IMR-90 (cell line): ENCODE results near the gene CDKL1. TPM values are rescaled to one million over a fixed set of nuclear protein-coding genes. Genes with fewer than 3 reads are reported as not detected.

Experiments used
- ATAC-seq: fragments of 200-7000 bp; cut with Tn5 transposase; 2 replicates; pipeline ENCODE4 v1.9.1; 2020; ENCODE audit warnings: low read depth, mild to moderate bottlenecking, moderate library complexity
- BruUV-seq: library from RNA; stranded (reverse); fragments of 400-500 nt; replicated peaks from 2 replicates; lab custom pipeline; 2021; lab: Mats Ljungman, UMichigan
- CTCF ChIA-PET: fragments of 300-600 bp; formaldehyde crosslinking; extraction: SDS; loops from one replicate; lab custom pipeline; 2021; ENCODE audit warnings: antibody characterized with exemption; lab: Yijun Ruan, JAX
- POLR2A ChIA-PET: fragments of 300-600 bp; sonication (Branson Sonifier 250); formaldehyde crosslinking; loops from one replicate; lab custom pipeline; 2022; ENCODE audit warnings: antibody characterized with exemption; ENCODE audit not compliant: unreplicated experiment; lab: Charles Lee
- DNase-seq: peaks from one replicate; pipeline ENCODE4 v3.0.0; 2013
- H2AFZ ChIP-seq: replicated peaks from 2 replicates; pipeline ENCODE3; 2013; ENCODE audit warnings: low read length, mild to moderate bottlenecking; ENCODE audit not compliant: poor library complexity
- H2AK5ac ChIP-seq: 2 replicates; pipeline ENCODE4 v1.6.1; 2013; ENCODE audit warnings: low read depth, low read length, inconsistent platforms
- H2AK9ac ChIP-seq: replicated peaks from 2 replicates; pipeline ENCODE3; 2013; ENCODE audit warnings: mild to moderate bottlenecking, low read depth, low read length, moderate library complexity; ENCODE audit not compliant: poor library complexity
- H2BK120ac ChIP-seq: 2 replicates; pipeline ENCODE4 v1.6.1; 2013; ENCODE audit warnings: low read depth, low read length, inconsistent platforms
- H2BK15ac ChIP-seq: 3 replicates; pipeline ENCODE4 v1.6.1; 2013; ENCODE audit warnings: low read depth, low read length, inconsistent platforms
- H2BK20ac ChIP-seq: 2 replicates; pipeline ENCODE4 v1.6.1; 2013; ENCODE audit warnings: low read depth, mild to moderate bottlenecking, inconsistent platforms, low read length, moderate library complexity
- H2BK5ac ChIP-seq: 2 replicates; pipeline ENCODE4 v1.6.1; 2013; ENCODE audit warnings: mild to moderate bottlenecking, low read depth, low read length, inconsistent platforms; ENCODE audit not compliant: poor library complexity, severe bottlenecking
- H3K14ac ChIP-seq: replicated peaks from 2 replicates; pipeline ENCODE4 v1.6.1; 2013; ENCODE audit warnings: low read depth, low read length, inconsistent platforms
- H3K18ac ChIP-seq: 2 replicates; pipeline ENCODE4 v1.6.1; 2013; ENCODE audit warnings: low read depth, low read length, control low read depth
- H3K23ac ChIP-seq: 2 replicates; pipeline ENCODE4 v1.6.1; 2013; ENCODE audit warnings: low read depth, low read length, inconsistent platforms
- H3K27ac ChIP-seq: 2 replicates; pipeline ENCODE4 v1.5.1; 2013; ENCODE audit warnings: mild to moderate bottlenecking, control low read depth, low read length; ENCODE audit not compliant: insufficient read depth
- H3K27me3 ChIP-seq: 2 replicates; pipeline ENCODE4 v1.6.1; 2013; ENCODE audit warnings: low read length; ENCODE audit not compliant: control insufficient read depth, insufficient read depth
- H3K36me3 ChIP-seq: 2 replicates; pipeline ENCODE4 v1.6.1; 2013; ENCODE audit warnings: low read length, mixed read lengths; ENCODE audit not compliant: control insufficient read depth, insufficient read depth
- H3K4ac ChIP-seq: 2 replicates; pipeline ENCODE4 v1.6.1; 2013; ENCODE audit warnings: low read depth, low read length, inconsistent platforms
- H3K4me1 ChIP-seq: 2 replicates; pipeline ENCODE4 v1.6.1; 2013; ENCODE audit warnings: low read length, mixed read lengths; ENCODE audit not compliant: control insufficient read depth, insufficient read depth
- H3K4me2 ChIP-seq: 2 replicates; pipeline ENCODE4 v1.6.1; 2013; ENCODE audit warnings: low read depth, mild to moderate bottlenecking, control low read depth, low read length, moderate library complexity
- H3K4me3 ChIP-seq: 2 replicates; pipeline ENCODE4 v1.5.1; 2013; ENCODE audit warnings: low read depth, mild to moderate bottlenecking, control low read depth, low read length, moderate library complexity; ENCODE audit not compliant: insufficient read depth
- H3K56ac ChIP-seq: 2 replicates; pipeline ENCODE4 v1.6.1; 2013; ENCODE audit warnings: low read length, inconsistent platforms; ENCODE audit not compliant: insufficient read depth; ENCODE audit errors: extremely low read depth
- H3K79me1 ChIP-seq, 2 experiments: 2 replicates each; pipeline ENCODE4 v1.6.1; 2013; ENCODE audit warnings: low read length in 2 of 2, inconsistent platforms in 1 of 2, low read depth in 1 of 2
- H3K9ac ChIP-seq: 2 replicates; pipeline ENCODE4 v1.6.1; 2013; ENCODE audit warnings: low read depth, low read length, control low read depth
- H3K9me1 ChIP-seq: 2 replicates; pipeline ENCODE4 v1.6.1; 2013; ENCODE audit warnings: low read length, inconsistent platforms; ENCODE audit not compliant: insufficient read depth
- H3K9me3 ChIP-seq: 2 replicates; pipeline ENCODE4 v1.6.1; 2013; ENCODE audit warnings: low read length; ENCODE audit not compliant: control insufficient read depth, insufficient read depth
- H4K20me1 ChIP-seq: 2 replicates; pipeline ENCODE4 v1.6.1; 2013; ENCODE audit warnings: low read length, inconsistent platforms; ENCODE audit not compliant: insufficient read depth
- H4K5ac ChIP-seq: 2 replicates; pipeline ENCODE4 v1.6.1; 2013; ENCODE audit warnings: mild to moderate bottlenecking, low read depth, low read length, control low read depth
- H4K8ac ChIP-seq, 2 experiments: 2 replicates each; pipeline ENCODE4 v1.6.1; 2013; ENCODE audit warnings: low read depth in 2 of 2, low read length in 2 of 2, control low read depth in 1 of 2, inconsistent platforms in 1 of 2
- H4K91ac ChIP-seq: 2 replicates; pipeline ENCODE4 v1.6.1; 2013; ENCODE audit warnings: low read depth, low read length, inconsistent platforms; ENCODE audit not compliant: insufficient read depth
- BHLHE40 ChIP-seq: fragments of 150-350 bp; IDR thresholded peaks from 2 replicates; pipeline ENCODE4 v1.6.1; 2016; ENCODE audit warnings: mild to moderate bottlenecking, low read depth, low read length
- CEBPB ChIP-seq: IDR thresholded peaks from 2 replicates; pipeline ENCODE4 v1.6.1; 2012; ENCODE audit warnings: low read depth, low read length, improper control_type of control experiment
- CHD1 ChIP-seq: IDR thresholded peaks from 2 replicates; pipeline ENCODE4 v1.6.1; 2012; ENCODE audit warnings: low read depth, low read length, improper control_type of control experiment
- CTCF ChIP-seq: conservative IDR thresholded peaks from 2 replicates; pipeline ENCODE4 v1.5.1; 2012; ENCODE audit warnings: mild to moderate bottlenecking, low read depth, low read length, improper control_type of control experiment
- FOS ChIP-seq: fragments of 150-350 bp; IDR thresholded peaks from 2 replicates; pipeline ENCODE4 v1.6.1; 2016; ENCODE audit warnings: low read depth, low read length
- MAFK ChIP-seq: IDR thresholded peaks from 2 replicates; pipeline ENCODE4 v1.6.1; 2012; ENCODE audit warnings: low read depth, low read length, improper control_type of control experiment
- NFE2L2 ChIP-seq: fragments of 150-350 bp; IDR thresholded peaks from 2 replicates; pipeline ENCODE4 v1.6.1; 2016; ENCODE audit warnings: low read depth, mild to moderate bottlenecking, low read length
- POLR2A ChIP-seq: IDR thresholded peaks from 2 replicates; pipeline ENCODE4 v1.6.1; 2012; ENCODE audit warnings: mild to moderate bottlenecking, low read depth, low read length
- RAD21 ChIP-seq: IDR thresholded peaks from 2 replicates; pipeline ENCODE4 v1.6.1; 2012; ENCODE audit warnings: low read length, improper control_type of control experiment
- RFX5 ChIP-seq: IDR thresholded peaks from 2 replicates; pipeline ENCODE4 v1.8.0; 2012; ENCODE audit warnings: low read depth, mild to moderate bottlenecking, low read length, moderate library complexity
- SMC3 ChIP-seq: fragments of 150-350 bp; IDR thresholded peaks from 2 replicates; pipeline ENCODE4 v1.6.1; 2016; ENCODE audit warnings: low read depth, mild to moderate bottlenecking, antibody characterized with exemption, low read length, moderate library complexity
- WGBS, 2 experiments: methylation state at CpG; one replicate each; pipeline versions ENCODE4 v1.1.5 to v1.1.7; 2013; ENCODE audit warnings: missing lambda C conversion rate in 2 of 2; ENCODE audit not compliant: insufficient read length in 1 of 2; ENCODE audit errors: extremely low coverage in 2 of 2; 5-methylcytosine and 5-hydroxymethylcytosine counted together
- dilution Hi-C: fragments of 300-500 bp; cut with HindIII; formaldehyde crosslinking; loops from one replicate; pipeline ENCODE4 v1.14.3; 2018; ENCODE audit warnings: low sequenced_read_pairs; ENCODE audit not compliant: unreplicated experiment
- in situ Hi-C: fragments of 300-500 bp; cut with MboI; formaldehyde crosslinking; loops from 3 replicates; pipeline ENCODE4 v1.14.3; 2019; ENCODE audit warnings: low sequenced_read_pairs, inconsistent platforms, mixed read lengths
- intact Hi-C: fragments of 100-400 bp; cut with micrococcal nuclease; formaldehyde crosslinking; loops from 2 replicates; pipeline ENCODE4 v1.10.0; 2022
- polyA plus RNA-seq, 3 experiments: library from polyadenylated mRNA; depleted of rRNA; stranded (reverse); fragments of >200 nt; gene quantifications; 2 replicates each; pipeline ENCODE4 v1.2.3, GENCODE V29; 2012; ENCODE audit warnings: low replicate concordance in 1 of 3
- total RNA-seq: library from RNA; depleted of rRNA; stranded (reverse); fragments of >200 nt; gene quantifications from 2 replicates; pipeline ENCODE4 v1.2.3, GENCODE V29; 2012
- TF ChIP-seq, protein P1 (sequence below): fragments of 150-350 bp; IDR thresholded peaks from 2 replicates; pipeline ENCODE4 v1.6.1; 2016; ENCODE audit warnings: low read depth, mild to moderate bottlenecking, low read length, moderate library complexity, borderline replicate concordance

Gene CDKL1
- total and polyA plus RNA-seq, 2 of the 4 experiments (the other 2 are of a cell fraction), result 1.9 to 3.8 TPM

DNA sequence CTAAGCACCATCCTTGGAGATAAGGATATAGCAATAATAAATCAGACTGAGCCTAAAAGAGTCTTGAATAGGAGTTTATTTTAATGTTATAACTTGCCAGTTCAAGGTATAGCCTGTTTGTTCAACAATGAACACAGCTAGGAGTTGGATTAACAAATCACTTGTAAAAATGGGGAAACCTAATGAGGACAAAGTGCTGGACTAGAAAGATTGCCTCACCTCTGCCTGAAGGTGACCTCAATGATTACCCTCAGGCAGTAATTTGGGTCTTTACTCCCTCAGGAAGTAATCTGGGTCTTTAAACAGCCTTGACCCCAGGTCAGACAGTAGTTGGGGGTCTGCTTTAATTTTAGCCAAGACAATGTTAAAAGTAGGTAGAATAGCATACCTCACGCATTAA, 35.5 kb upstream of the CDKL1 start:
- Histone ChIP-seq H4K5ac (no peak overlapping the region), H3K56ac (no peak overlapping the region), H3K9me3 (no peaks in the 10 kb centered on the region), H3K27me3 (no peaks in the 10 kb centered on the region), H4K91ac (no peak overlapping the region), H3K14ac (no peak overlapping the region), H3K18ac (no peak overlapping the region), H3K4me2 (no peak overlapping the region), H3K9ac (no peak overlapping the region), H3K9me1 (peaks cover 4% of the 10 kb centered on the region; the same call in 1 of the 2 replicates), H2BK5ac (no peak overlapping the region), H4K20me1 (no peaks in the 10 kb centered on the region), H2BK15ac (no peak overlapping the region), H3K4me1 (no peaks in the 10 kb centered on the region), H2AK9ac (no peak overlapping the region), H2BK20ac (no peak overlapping the region), H4K8ac (no peak overlapping the region), H2BK120ac (no peak overlapping the region), H3K4me3 (no peak overlapping the region), H3K36me3 (peaks cover 17% of the 10 kb centered on the region), H2AK5ac (no peak overlapping the region), H2AFZ (no peak overlapping the region), H3K79me1 (peaks cover 3 to 8% of the 10 kb centered on the region in 2 experiments; a peak in 3 of 4 replicates), H3K23ac (no peak overlapping the region), H3K4ac (no peak overlapping the region), H3K27ac (no peak overlapping the region)
- ChIA-PET CTCF (no interaction called here), POLR2A (no interaction called here)
- WGBS, 2 experiments, result no CpG with 5 or more reads among the region's 1 CpG
- TF ChIP-seq RFX5 (no peak), CTCF (no peak), MAFK (no peak), SMC3 (no peak), CEBPB (no peak), BHLHE40 (no peak), CHD1 (no peak), POLR2A (no peak), RAD21 (no peak), FOS (no peak), NFE2L2 (no peak)
- TF ChIP-seq, protein P1, sequence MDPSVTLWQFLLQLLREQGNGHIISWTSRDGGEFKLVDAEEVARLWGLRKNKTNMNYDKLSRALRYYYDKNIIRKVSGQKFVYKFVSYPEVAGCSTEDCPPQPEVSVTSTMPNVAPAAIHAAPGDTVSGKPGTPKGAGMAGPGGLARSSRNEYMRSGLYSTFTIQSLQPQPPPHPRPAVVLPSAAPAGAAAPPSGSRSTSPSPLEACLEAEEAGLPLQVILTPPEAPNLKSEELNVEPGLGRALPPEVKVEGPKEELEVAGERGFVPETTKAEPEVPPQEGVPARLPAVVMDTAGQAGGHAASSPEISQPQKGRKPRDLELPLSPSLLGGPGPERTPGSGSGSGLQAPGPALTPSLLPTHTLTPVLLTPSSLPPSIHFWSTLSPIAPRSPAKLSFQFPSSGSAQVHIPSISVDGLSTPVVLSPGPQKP, result no peak
- DNase-seq (no peak), ATAC-seq (no peak)
- BruUV-seq, result no TSS peak
- intact Hi-C loops (no loop called here), dilution Hi-C loops (no loop called here), in situ Hi-C loops (no loop called here)
